HG02938 (cell line): ENCODE results near the gene FAM174B.

Experiments
- ATAC-seq: cut with Tn5 transposase; IDR thresholded peaks from one replicate; pipeline ENCODE4 v1.9.1; 2021; ENCODE audit warnings: mild to moderate bottlenecking, moderate library complexity; ENCODE audit not compliant: unreplicated experiment

FAM174B gene

DNA sequence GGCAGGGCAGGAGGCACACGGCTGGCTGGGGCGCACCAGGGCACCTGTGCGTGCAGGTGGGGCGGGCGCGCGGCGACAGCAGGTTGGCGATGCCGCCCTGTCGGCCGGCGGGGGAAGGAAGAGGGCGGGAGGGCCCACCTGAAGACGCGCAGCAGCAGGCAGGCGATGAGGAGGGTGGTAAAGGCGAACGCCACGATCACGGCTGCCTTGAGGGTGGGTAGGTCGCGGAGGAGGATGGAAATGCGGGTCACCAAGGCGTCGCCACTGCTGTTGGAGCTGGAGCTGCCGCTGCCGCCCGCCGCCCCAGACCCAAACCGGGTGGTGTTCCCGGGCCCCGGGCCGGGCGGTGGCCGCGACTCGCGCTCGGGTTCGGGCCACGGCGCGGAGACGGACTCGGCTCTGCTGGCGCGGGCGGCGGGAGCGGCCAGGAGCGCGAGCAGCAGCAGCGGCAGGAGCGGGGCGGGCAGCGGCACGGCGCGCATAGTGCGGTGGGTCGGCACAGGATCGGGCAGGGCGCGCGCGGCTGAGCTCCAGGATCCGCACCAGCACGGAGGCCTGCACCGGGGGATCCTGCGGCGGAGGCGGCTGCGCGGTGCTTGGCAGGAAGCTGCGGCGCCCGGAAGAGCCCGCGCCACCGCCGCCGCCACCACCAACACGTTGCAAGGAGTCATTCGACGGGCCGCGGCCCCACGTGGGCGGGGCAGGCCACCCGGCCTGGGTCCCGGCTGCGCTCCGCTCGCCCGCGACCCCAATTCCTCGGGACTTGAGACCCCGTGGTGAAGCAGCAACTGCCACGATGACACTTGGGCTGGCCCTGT, at the start of gene FAM174B:
TSS of gene FAM174B (minus strand) at position 598 of the 818 bp plus-strand sequence.
- ATAC-seq = peak; percentile 45

DNA sequence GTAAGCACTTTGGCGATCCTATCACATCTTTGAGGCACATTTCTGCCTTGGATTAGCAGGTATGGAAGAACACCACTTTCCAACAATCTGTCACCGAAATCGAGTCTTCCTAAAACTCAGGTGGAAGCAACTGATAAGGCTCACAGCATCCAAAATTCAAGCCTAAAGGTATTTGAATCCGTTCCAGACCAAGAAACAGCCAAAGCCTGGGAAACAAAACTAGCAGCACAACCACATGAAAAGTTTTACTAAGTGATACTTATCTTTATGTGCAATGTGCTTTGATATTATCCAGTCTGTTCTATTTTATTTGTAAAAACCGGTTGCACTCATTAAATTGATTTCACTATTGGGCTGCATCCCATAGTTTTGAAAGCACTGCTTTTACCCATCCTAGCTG, 40.5 kb upstream of the FAM174B start:
- ATAC-seq = no peak

DNA sequence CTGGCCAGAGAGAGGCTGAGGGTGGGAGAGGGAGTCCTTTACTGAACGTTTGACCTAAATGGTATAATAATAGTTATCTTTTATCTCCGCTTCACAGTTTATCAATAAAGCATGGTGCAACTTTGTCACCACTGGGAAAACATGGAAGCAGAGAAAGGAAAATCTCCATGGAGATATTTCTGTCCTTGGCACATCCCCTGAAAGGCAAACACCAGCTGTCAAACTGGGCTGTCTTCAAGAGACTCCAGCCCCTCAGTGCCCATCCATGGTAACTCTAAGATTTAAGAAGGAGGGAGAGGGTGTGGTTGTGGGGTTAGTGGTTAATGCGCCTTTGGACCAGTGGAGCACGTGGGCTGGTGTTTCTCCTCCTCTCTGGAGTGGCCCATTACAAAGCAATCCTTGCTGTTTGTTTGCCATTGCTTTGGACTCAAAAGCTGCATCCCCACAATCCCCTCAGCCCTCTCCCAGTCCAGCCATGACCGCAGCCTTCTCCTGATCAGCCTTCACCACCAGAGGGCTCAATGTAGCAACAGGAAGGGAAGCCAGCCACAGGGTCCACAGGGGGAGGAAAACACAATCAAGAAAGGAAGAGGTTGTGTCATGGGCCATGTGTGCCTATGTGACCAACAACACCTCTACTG, 38.2 kb upstream of the FAM174B start:
- no peak for ATAC-seq

- no peak for ATAC-seq
Measured at GRCh38 chr15:92690395-92690794, 34.8 kb upstream of the FAM174B start.

- ATAC-seq = no peak
Measured at GRCh38 chr15:92687746-92688145, 32.2 kb upstream of the FAM174B start.

- ATAC-seq = no peak
Measured at GRCh38 chr15:92687195-92687602, 31.6 kb upstream of the FAM174B start.

DNA sequence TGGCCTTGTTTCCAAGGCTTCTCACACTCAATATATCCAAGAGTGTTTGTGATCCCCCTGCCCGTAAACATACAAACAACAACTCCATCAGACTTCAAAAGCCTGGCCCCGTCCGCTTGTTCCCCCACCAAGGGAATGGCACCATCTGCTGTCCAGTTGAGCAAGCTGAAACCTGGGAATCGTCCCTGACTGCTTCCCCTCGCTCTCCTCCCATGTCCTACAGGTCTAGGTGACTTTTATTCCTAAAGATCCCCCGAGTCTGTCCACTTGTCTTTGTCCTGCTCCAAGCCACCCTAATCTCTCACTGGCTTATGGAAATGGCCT, 27.9 kb upstream of the FAM174B start:
- ATAC-seq = no peak

DNA sequence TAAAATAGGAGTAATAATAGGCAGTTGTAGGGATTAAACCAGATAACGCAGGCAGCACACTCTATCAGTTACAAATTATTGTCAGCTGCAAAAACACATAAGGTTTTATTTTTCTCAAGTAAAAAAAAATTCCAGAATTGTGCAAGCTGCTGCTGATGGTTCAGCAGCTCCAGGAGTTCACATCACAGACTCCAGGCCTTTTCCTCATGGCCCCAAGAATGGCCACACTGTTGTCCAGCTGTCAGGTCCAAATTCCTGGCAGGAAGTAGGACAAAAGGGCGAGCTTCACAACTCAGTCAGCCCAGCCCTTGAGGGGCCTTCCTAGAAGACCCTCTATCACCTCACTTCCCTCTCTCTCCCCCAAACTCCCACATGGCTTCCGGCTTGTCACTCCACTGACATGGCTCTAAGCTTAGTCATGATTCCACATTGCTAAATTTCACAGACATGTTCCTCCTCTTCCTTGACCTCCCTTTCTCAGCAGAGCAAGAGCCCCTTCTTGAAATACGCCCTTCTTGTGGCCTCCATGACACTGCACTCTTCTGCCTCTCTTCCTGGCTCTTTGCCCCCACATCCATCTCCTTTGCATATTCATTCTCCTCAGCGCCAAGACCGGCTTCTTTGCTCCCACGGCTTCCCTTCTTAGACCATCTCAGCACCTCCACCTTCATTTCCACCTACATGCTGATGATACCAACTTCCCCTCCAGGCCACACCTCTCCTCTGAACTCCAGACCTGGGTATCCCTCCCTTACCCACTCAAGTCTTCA, 27.4 kb upstream of the FAM174B start:
- no peak for ATAC-seq

- ATAC-seq = no peak
Measured at GRCh38 chr15:92681141-92681631, 25.6 kb upstream of the FAM174B start.

DNA sequence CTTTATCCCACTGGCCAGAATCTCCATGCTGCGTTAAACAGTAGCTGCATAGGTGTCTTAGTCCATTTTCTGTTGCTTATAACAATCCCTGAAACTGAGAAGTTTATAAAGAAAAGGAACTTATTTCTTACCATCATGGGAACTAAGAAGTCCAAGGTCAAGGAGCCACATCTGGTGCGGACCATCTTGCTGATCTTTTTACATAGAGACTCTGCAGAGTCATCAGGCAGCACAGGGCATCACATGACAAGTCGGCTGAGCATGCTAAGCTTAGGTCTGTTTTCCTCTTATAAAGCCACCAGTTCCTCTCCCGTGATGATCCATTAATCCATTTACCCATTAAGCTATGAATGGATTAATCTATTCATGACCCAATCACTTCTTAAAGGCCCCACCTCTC, 22.4 kb upstream of the FAM174B start:
- no peak for ATAC-seq

GRCh38 chr15:92676561-92676960, 21.0 kb upstream of the FAM174B start:
- no peak for ATAC-seq

DNA sequence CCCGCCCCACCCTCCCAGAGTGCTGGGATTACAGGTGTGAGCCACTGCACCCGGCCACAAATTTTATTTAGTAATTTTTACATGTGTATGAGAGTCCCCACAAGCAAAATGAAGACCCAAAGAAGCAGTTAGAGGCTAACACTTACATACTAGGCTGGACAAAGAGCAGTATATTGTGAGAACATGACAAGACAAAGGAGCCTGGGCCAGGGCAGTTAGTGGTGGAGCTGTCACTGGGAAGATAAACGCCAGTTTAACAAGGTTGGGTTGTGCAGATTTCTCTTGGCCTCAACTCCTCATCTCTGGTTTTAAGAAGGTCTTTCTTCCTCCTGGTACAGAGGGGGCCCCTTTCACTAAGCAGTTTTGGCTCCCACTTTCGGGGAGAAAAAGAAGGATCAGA, 19.9 kb upstream of the FAM174B start:
- ATAC-seq = no peak

GRCh38 chr15:92674347-92674746, 18.8 kb upstream of the FAM174B start:
- ATAC-seq = no peak

DNA sequence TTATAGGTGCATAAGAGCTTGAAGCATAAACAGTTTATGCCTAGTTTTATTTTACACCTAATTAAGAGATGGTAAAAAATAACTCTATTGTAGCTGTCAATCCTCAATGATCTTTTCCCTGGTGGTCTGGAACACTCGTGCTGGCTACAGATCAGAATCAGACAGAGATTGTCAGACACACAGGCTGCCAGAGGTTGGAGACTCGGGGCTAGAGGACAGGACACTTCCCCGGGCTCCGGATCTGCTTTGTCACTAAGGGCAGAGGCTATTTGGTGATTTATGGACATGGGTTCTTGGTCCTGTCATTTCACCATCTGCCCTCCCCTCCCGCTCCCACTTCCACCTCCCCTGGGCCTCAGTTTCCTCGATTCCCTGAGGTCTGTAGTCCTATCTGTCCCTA, 16.5 kb upstream of the FAM174B start:
- ATAC-seq = no peak

DNA sequence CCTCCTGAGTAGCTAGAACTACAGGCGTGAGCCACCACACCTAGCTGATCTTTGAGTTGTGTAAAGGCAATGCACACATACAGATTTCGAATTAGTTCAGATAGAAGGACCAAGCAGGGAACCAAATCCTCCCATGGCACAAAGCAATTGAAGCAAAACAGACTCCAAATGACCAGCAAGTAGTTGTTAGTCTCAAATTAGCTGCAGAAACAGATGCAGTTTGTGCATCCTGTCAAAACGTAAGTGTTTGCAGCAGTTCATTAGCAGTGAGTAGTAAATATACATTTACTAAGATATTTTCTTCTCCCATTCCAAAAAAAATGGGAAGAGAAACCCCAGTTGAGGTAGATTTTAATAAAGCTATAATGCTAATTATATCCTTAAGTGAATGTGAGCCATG, 15.8 kb upstream of the FAM174B start:
- no peak for ATAC-seq

- no peak for ATAC-seq
Measured at GRCh38 chr15:92670621-92671020, 15.0 kb upstream of the FAM174B start.

GRCh38 chr15:92669432-92669831, 13.9 kb upstream of the FAM174B start:
- no peak for ATAC-seq

DNA sequence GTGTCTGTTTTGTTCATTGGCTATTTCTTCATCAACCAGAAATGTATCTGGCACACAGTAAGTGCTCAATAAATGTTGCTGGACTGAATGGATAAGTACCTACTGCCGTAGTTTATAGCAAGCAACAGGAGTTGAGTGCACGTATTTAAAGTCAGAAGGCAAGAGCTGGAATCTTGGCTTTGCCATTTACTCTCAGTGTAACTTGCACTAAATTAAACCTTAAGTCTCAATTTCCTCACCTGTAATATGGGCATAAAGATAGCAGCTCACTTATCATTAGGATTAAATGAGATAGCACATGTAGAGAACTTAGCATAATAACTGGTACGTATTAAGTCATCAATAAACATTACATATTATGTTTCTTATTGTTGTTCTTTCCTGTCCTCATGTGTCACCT, 13.0 kb upstream of the FAM174B start:
- no peak for ATAC-seq

- ATAC-seq = no peak
Measured at GRCh38 chr15:92667970-92668485, 12.5 kb upstream of the FAM174B start.

DNA sequence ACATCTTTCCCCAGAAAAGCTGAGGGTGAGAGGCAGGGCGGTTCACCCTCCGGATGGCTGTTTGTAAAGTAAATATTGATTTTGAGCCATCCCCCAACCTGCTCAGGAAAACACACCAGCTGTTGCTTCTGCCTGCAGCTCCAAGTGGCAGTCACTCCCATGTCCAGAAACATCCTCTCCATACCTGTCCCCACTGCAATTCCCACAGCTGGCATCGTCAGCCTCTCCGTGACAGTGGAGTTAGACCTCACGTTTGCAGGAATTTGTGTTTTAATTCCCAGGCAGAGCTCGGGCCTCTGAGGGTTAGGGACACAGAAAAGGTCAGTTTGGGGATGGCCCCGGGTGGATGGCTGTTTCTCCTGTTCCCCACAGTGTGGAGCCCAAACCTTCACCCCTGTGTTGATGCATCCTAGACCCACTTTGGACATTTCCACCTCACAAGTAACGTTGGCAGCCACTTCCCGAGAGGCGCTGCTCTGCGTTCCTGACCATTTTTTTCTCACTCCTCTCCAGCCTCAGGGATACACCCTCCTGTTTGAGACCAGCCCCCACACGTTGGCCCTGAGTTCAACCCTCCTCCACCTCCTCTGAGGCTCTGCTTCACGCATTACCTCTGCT, 11.8 kb upstream of the FAM174B start:
- no peak for ATAC-seq

DNA sequence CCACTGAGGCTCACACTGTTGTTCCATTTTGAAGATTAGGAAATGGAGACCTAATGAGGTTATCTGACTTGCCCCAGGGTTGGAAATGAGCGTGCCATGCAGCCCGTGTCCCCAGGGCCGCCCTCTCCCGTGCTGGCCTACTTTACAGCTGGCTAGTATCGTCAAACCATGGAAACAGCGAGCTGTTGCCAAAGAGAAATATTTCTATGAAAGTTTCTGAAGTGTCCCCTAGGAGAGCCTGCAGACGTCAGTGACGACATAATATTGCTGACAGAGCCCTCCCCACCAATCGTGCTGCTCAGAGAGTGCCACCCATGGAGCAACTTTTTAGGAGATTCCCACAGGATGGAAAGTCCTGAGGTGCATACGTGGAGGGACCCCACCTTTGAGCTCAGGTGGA, 11.2 kb upstream of the FAM174B start:
- ATAC-seq = no peak
